H9 (cell line): ENCODE measurements around the gene KLHL3. TPM values are rescaled to one million over a fixed set of nuclear protein-coding genes. Genes with fewer than 3 reads are reported as not detected.

Source experiments
- DNase-seq: peaks from one replicate; pipeline ENCODE4 v3.0.0-alpha.2; 2017
- H2AFZ ChIP-seq: one replicate; pipeline ENCODE4 v1.6.1; 2013; ENCODE audit warnings: mild to moderate bottlenecking, low read length, control low read depth, moderate library complexity
- H2AK5ac ChIP-seq: 2 replicates; pipeline ENCODE4 v1.6.1; 2013; ENCODE audit warnings: low read length, control low read depth, mixed read lengths; ENCODE audit not compliant: insufficient read length
- H2BK120ac ChIP-seq: one replicate; pipeline ENCODE4 v1.6.1; 2013; ENCODE audit warnings: low read depth, mild to moderate bottlenecking, low read length, control low read depth, inconsistent platforms; ENCODE audit not compliant: poor library complexity, severe bottlenecking
- H2BK12ac ChIP-seq: 2 replicates; pipeline ENCODE4 v1.6.1; 2013; ENCODE audit warnings: low read length, control low read depth, mixed read lengths, low read depth; ENCODE audit not compliant: insufficient read length
- H2BK15ac ChIP-seq: 2 replicates; pipeline ENCODE4 v1.6.1; 2013; ENCODE audit warnings: low read depth, low read length, control low read depth
- H2BK20ac ChIP-seq: one replicate; pipeline ENCODE4 v1.6.1; 2013; ENCODE audit warnings: low read depth, mild to moderate bottlenecking, low read length, control low read depth, inconsistent platforms; ENCODE audit not compliant: poor library complexity, severe bottlenecking
- H2BK5ac ChIP-seq: 2 replicates; pipeline ENCODE4 v1.6.1; 2013; ENCODE audit warnings: low read length, control low read depth, mixed read lengths; ENCODE audit not compliant: insufficient read length
- H3K14ac ChIP-seq: 2 replicates; pipeline ENCODE4 v1.6.1; 2013; ENCODE audit warnings: low read length, control low read depth; ENCODE audit not compliant: insufficient read depth
- H3K18ac ChIP-seq: 2 replicates; pipeline ENCODE4 v1.6.1; 2013; ENCODE audit warnings: low read depth, mild to moderate bottlenecking, mixed read lengths, low read length, control low read depth; ENCODE audit not compliant: insufficient read length
- H3K23ac ChIP-seq: 2 replicates; pipeline ENCODE4 v1.6.1; 2013; ENCODE audit warnings: low read length, control low read depth, mixed read lengths, low read depth; ENCODE audit not compliant: insufficient read length
- H3K23me2 ChIP-seq: 2 replicates; pipeline ENCODE4 v1.6.1; 2013; ENCODE audit warnings: low read depth, mild to moderate bottlenecking, mixed read lengths, low read length, control low read depth; ENCODE audit not compliant: insufficient read length, poor library complexity, severe bottlenecking
- H3K27ac ChIP-seq: 2 replicates; pipeline ENCODE4 v1.5.1; 2013; ENCODE audit warnings: low read length, control low read depth, mixed read lengths, low read depth; ENCODE audit not compliant: insufficient read length
- H3K27me3 ChIP-seq: 2 replicates; pipeline ENCODE4 v1.6.1; 2013; ENCODE audit warnings: low read length, control low read depth, inconsistent platforms; ENCODE audit not compliant: insufficient read depth
- H3K4ac ChIP-seq: 2 replicates; pipeline ENCODE4 v1.6.1; 2013; ENCODE audit warnings: low read depth, mild to moderate bottlenecking, control low read depth, inconsistent platforms, low read length, moderate library complexity
- H3K4me1 ChIP-seq: 2 replicates; pipeline ENCODE4 v1.6.1; 2013; ENCODE audit warnings: low read length, control low read depth, inconsistent platforms; ENCODE audit not compliant: insufficient read depth
- H3K4me2 ChIP-seq: 2 replicates; pipeline ENCODE4 v1.6.1; 2013; ENCODE audit warnings: low read length, control low read depth, mixed read lengths; ENCODE audit not compliant: insufficient read length, insufficient read depth
- H3K56ac ChIP-seq: 2 replicates; pipeline ENCODE4 v1.6.1; 2013; ENCODE audit warnings: low read depth, mild to moderate bottlenecking, mixed read lengths, low read length, control low read depth; ENCODE audit not compliant: insufficient read length
- H3K79me1 ChIP-seq: 2 replicates; pipeline ENCODE4 v1.6.1; 2013; ENCODE audit warnings: low read depth, mild to moderate bottlenecking, moderate library complexity, low read length, control low read depth, inconsistent platforms; ENCODE audit not compliant: insufficient read depth, poor library complexity, severe bottlenecking
- H3K79me2 ChIP-seq: 2 replicates; pipeline ENCODE4 v1.6.1; 2013; ENCODE audit warnings: low read length, control low read depth, inconsistent platforms; ENCODE audit not compliant: insufficient read depth
- H3K9ac ChIP-seq: 2 replicates; pipeline ENCODE4 v1.6.1; 2013; ENCODE audit warnings: low read length, control low read depth, mixed read lengths; ENCODE audit not compliant: insufficient read length; ENCODE audit errors: extremely low read depth
- H3K9me3 ChIP-seq: one replicate; pipeline ENCODE4 v1.6.1; 2013; ENCODE audit warnings: low read depth, low read length, inconsistent platforms; ENCODE audit not compliant: control insufficient read depth
- H3T11ph ChIP-seq: one replicate; pipeline ENCODE4 v1.6.1; 2013; ENCODE audit warnings: mild to moderate bottlenecking, low read length, control low read depth, inconsistent platforms
- H4K20me1 ChIP-seq: one replicate; pipeline ENCODE4 v1.6.1; 2013; ENCODE audit not compliant: control insufficient read depth, insufficient read length, insufficient read depth
- H4K5ac ChIP-seq: 2 replicates; pipeline ENCODE4 v1.6.1; 2013; ENCODE audit warnings: low read depth, mild to moderate bottlenecking, mixed read lengths, low read length, control low read depth; ENCODE audit not compliant: insufficient read length
- H4K8ac ChIP-seq: replicated peaks from 2 replicates; pipeline ENCODE4 v1.6.1; 2013; ENCODE audit warnings: low read length, control low read depth, mixed read lengths, low read depth; ENCODE audit not compliant: insufficient read length
- H4K91ac ChIP-seq: 2 replicates; pipeline ENCODE4 v1.6.1; 2013; ENCODE audit warnings: low read depth, mild to moderate bottlenecking, moderate library complexity, mixed read lengths, low read length, control low read depth; ENCODE audit not compliant: insufficient read length
- H3K27ac Mint-ChIP-seq, 3 experiments: 2 replicates in 2 of 3; 3 replicates in 1 of 3; pipeline ENCODE4 v1.8.0; 2020 to 2021; ENCODE audit warnings: mixed read lengths in 3 of 3, mild to moderate bottlenecking in 1 of 3, moderate library complexity in 1 of 3
- H3K27me3 Mint-ChIP-seq: 2 replicates; pipeline ENCODE4 v1.8.0; 2021; ENCODE audit warnings: low read depth, mild to moderate bottlenecking, moderate library complexity, mixed read lengths
- H3K36me3 Mint-ChIP-seq, 3 experiments: 2 replicates in 2 of 3; 3 replicates in 1 of 3; pipeline ENCODE4 v1.8.0; 2020 to 2021; ENCODE audit warnings: low read depth in 3 of 3, mixed read lengths in 3 of 3; ENCODE audit not compliant: insufficient read depth in 1 of 3
- H3K4me1 Mint-ChIP-seq, 2 experiments: 2 replicates each; pipeline ENCODE4 v1.8.0; 2020; ENCODE audit warnings: mixed read lengths in 2 of 2
- H3K4me3 Mint-ChIP-seq, 2 experiments: 2 replicates in 1 of 2; 3 replicates in 1 of 2; pipeline ENCODE4 v1.8.0; 2020 to 2021; ENCODE audit warnings: mild to moderate bottlenecking in 2 of 2, mixed read lengths in 2 of 2, moderate library complexity in 1 of 2
- H3K9me3 Mint-ChIP-seq, 2 experiments: 2 replicates in 1 of 2; 3 replicates in 1 of 2; pipeline ENCODE4 v1.8.0; 2020; ENCODE audit warnings: mild to moderate bottlenecking in 2 of 2, mixed read lengths in 2 of 2, moderate library complexity in 1 of 2
- CTCF ChIP-seq: fragments of 200-600 bp; sonication (generic); conservative IDR thresholded peaks from 3 replicates; pipeline ENCODE4 v1.8.0; 2021; ENCODE audit warnings: antibody characterized with exemption, mild to moderate bottlenecking
- WGBS: extraction: QIAGEN DNeasy Blood & Tissue Kit; methylation state at CpG from one replicate; pipeline ENCODE4 v1.1.7; 2013; ENCODE audit warnings: missing lambda C conversion rate, low lambda C conversion rate, mixed read lengths; ENCODE audit not compliant: insufficient read length; ENCODE audit errors: extremely low coverage; 5-methylcytosine and 5-hydroxymethylcytosine counted together
- total RNA-seq: library from RNA; stranded (reverse); gene quantifications from 2 replicates; pipeline ENCODE4 v1.2.1, GENCODE V29; 2021

KLHL3 gene
- total RNA-seq, 1 experiment from 2014 or later = 12.8 TPM

- no peak overlapping the region for H4K8ac ChIP-seq
- H3K18ac ChIP-seq = no peak overlapping the region
- no peaks in the 10 kb centered on the region for H3K79me2 ChIP-seq
- no peaks in the 10 kb centered on the region for H3K4me1 ChIP-seq
- no peak overlapping the region for H2BK20ac ChIP-seq
- no peak for TF ChIP-seq CTCF
- H3K79me1 ChIP-seq = peaks cover 2% of the 10 kb centered on the region
- H2BK15ac ChIP-seq = no peak overlapping the region
- no peaks in the 10 kb centered on the region for H3K9me3 ChIP-seq
- H2BK12ac ChIP-seq = no peak overlapping the region
- no peak overlapping the region for H2BK120ac ChIP-seq
- no peaks in the 10 kb centered on the region for H3K27me3 Mint-ChIP-seq
- no peaks in the 10 kb centered on the region for H4K20me1 ChIP-seq
- WGBS = no CpG with 5 or more reads among the region's 1 CpG
- H3K14ac ChIP-seq = no peak overlapping the region
- no peak overlapping the region for H3K27ac ChIP-seq
- H4K5ac ChIP-seq = no peak overlapping the region
- no peak overlapping the region for H3K9ac ChIP-seq
- no peak overlapping the region for H3K4me3 Mint-ChIP-seq
- H2BK5ac ChIP-seq = no peak overlapping the region
- peaks cover 14 to 16% of the 10 kb centered on the region in 2 experiments for H3K9me3 Mint-ChIP-seq
- H3K27me3 ChIP-seq = no peaks in the 10 kb centered on the region
- no peak overlapping the region for H3K27ac Mint-ChIP-seq
- DNase-seq = no peak
- H4K91ac ChIP-seq = no peak overlapping the region
- H3K23ac ChIP-seq = no peak overlapping the region
- H3T11ph ChIP-seq = no peak overlapping the region
- no peak overlapping the region for H3K4me2 ChIP-seq
- no peaks in the 10 kb centered on the region for H3K4me1 Mint-ChIP-seq
- H2AFZ ChIP-seq = no peak overlapping the region
- no peaks in the 10 kb centered on the region for H3K23me2 ChIP-seq
- H2AK5ac ChIP-seq = no peak overlapping the region
- no peak overlapping the region for H3K4ac ChIP-seq
- H3K36me3 Mint-ChIP-seq = peaks cover 24 to 33% (median 31%) of the 10 kb centered on the region in 3 experiments
- no peak overlapping the region for H3K56ac ChIP-seq
Measured at GRCh38 chr5:137715456-137715855, 20.4 kb downstream of the KLHL3 start.
